ENCODE data around the gene ACKR1. TPM values are rescaled to one million over a fixed set of nuclear protein-coding genes. Genes with fewer than 3 reads are reported as not detected.

The ACKR1 gene
- total RNA-seq, 2 donors from 2014 or later: not detected

DNA sequence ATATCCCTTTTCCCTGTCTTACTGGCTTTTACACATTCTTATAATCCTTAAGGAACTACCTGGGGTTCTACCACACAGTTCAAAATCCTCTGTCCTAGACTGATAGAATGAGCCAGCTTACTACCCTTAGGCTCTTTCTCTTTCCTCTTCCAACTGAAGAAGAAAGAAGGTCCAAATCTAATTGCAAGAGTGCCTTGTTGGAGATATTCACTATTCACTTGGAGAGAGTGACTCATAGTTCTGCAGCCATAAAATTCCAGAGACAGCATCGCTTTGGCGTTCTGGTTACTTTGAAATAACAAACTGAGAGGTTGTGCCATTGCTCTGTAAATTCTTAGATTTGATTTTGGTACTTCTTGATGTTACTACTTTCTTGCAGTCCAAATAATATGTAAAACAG lies 29.1 kb upstream of the ACKR1 start:
- Mint-ChIP-seq H3K4me3 (no peak overlapping the region), H3K27me3 (peaks cover 66% of the 10 kb centered on the region), H3K36me3 (ENCODE audit: low read depth) (peaks cover 7% of the 10 kb centered on the region), H3K27ac (no peak overlapping the region), H3K4me1 (peaks cover 6% of the 10 kb centered on the region)
- DNase-seq: no peak
- no peaks in the 10 kb centered on the region for H3K9me3 ChIP-seq (ENCODE audit: control insufficient read depth, low read length, poor library complexity, severe bottlenecking)
- no peak for ATAC-seq

- Mint-ChIP-seq H3K36me3 (ENCODE audit: low read depth) (peaks cover 3% of the 10 kb centered on the region), H3K27me3 (peaks cover 70% of the 10 kb centered on the region), H3K4me1 (no peaks in the 10 kb centered on the region), H3K27ac (no peak overlapping the region), H3K4me3 (no peak overlapping the region)
- ATAC-seq (peak; percentile 30), DNase-seq (no peak)
- no peaks in the 10 kb centered on the region for H3K9me3 ChIP-seq (ENCODE audit: control insufficient read depth, low read length, poor library complexity, severe bottlenecking)
Measured at GRCh38 chr1:159177272-159177907, 27.3 kb upstream of the ACKR1 start.

GRCh38 chr1:159179906-159180305 lies 24.8 kb upstream of the ACKR1 start:
- no peaks in the 10 kb centered on the region for H3K4me1 Mint-ChIP-seq
- no peak overlapping the region for H3K27ac Mint-ChIP-seq
- DNase-seq: no peak
- no peak overlapping the region for H3K4me3 Mint-ChIP-seq
- H3K9me3 ChIP-seq (ENCODE audit: control insufficient read depth, low read length, poor library complexity, severe bottlenecking): no peaks in the 10 kb centered on the region
- H3K27me3 Mint-ChIP-seq: peaks cover 63% of the 10 kb centered on the region
- no peak for ATAC-seq
- peaks cover 3% of the 10 kb centered on the region for H3K36me3 Mint-ChIP-seq (ENCODE audit: low read depth)

DNA sequence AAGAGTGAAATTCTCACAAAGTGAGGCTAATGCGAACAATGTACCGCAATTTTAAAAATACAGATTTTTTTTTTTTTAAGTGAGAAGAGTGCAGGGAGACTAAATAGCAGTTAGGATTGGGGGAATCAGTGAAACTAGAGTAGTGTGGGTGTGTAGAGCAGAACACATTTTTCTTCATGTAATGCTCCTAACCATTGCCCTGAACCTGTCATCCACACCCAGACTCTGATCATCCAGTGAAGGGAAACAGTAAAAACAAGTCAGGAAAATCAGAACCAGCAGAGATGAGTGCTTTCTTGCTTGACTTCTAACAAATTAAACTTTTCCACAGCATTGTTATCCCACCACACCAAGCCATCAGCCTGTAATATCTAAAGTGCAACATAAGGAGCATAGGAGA lies 24.2 kb upstream of the ACKR1 start:
- no peaks in the 10 kb centered on the region for H3K9me3 ChIP-seq (ENCODE audit: control insufficient read depth, low read length, poor library complexity, severe bottlenecking)
- Mint-ChIP-seq H3K27ac (no peak overlapping the region), H3K4me3 (no peak overlapping the region), H3K27me3 (peaks cover 63% of the 10 kb centered on the region), H3K36me3 (ENCODE audit: low read depth) (peaks cover 3% of the 10 kb centered on the region), H3K4me1 (no peaks in the 10 kb centered on the region)
- DNase-seq (no peak), ATAC-seq (no peak)

DNA sequence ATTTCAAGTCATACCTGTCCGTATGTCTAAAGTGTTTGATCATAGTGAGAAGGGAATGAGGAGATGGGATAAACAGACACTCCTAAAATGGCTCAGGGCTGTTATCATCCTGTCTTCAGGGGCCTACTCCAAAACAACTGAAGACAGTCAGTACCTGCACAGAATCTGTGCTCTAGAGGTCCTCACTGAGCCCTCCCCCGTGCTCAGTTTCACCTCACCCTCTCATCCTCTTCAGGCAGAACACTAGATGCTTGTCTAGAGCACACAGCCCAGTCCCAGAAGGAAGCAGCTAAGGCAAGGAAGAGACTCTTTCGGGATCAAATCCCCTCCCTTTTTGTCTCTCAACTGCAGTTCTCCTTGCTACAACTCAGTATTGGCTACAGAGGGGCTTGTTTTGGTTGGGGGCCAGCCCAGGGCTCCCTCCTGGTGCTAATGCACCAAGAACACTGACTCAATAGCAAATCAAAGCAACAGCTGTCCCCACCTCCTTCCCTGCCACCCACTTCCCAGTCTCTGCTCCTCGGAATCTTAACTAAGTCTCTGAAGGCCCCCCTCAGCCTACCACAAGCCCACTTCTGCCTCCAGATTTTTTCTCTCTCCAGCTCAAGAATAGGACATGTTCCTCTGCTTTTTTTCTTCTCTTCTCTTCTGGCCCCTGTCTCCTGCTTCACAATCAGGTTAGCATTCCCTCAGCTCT lies 23.2 kb upstream of the ACKR1 start:
- no peak for ATAC-seq
- no peak for DNase-seq
- Mint-ChIP-seq H3K27ac (no peak overlapping the region), H3K4me1 (no peaks in the 10 kb centered on the region), H3K4me3 (no peak overlapping the region), H3K27me3 (peaks cover 70% of the 10 kb centered on the region), H3K36me3 (ENCODE audit: low read depth) (peaks cover 3% of the 10 kb centered on the region)
- no peaks in the 10 kb centered on the region for H3K9me3 ChIP-seq (ENCODE audit: control insufficient read depth, low read length, poor library complexity, severe bottlenecking)

DNA sequence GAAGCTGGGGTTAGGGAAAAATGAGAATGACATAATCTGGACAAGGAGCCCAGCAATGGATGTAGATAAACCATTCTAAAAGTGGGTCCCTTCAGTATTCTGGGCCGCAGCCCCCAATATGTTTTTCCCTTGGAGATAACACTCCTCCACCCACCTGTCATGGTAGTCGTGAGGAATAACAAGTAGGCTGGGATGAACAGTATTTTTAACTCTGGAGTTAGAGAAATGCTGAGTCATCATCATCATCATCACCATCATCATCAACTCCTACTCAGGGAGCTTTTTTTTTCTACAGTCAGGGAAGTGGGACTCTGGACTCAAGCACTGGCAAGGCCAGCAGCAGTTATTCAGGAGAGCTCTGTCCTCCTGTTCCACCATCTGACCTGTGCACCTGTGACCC lies 20.5 kb upstream of the ACKR1 start:
- DNase-seq (no peak), ATAC-seq (no peak)
- H3K27ac Mint-ChIP-seq: no peak overlapping the region
- H3K27me3 Mint-ChIP-seq: peaks cover 84% of the 10 kb centered on the region
- peaks cover 16% of the 10 kb centered on the region for H3K4me1 Mint-ChIP-seq
- no peaks in the 10 kb centered on the region for H3K9me3 ChIP-seq (ENCODE audit: control insufficient read depth, low read length, poor library complexity, severe bottlenecking)
- H3K36me3 Mint-ChIP-seq (ENCODE audit: low read depth): peaks cover 5% of the 10 kb centered on the region
- no peak overlapping the region for H3K4me3 Mint-ChIP-seq

- H3K4me3 Mint-ChIP-seq: no peak overlapping the region
- H3K36me3 Mint-ChIP-seq (ENCODE audit: low read depth): peaks cover 7% of the 10 kb centered on the region
- peaks cover 19% of the 10 kb centered on the region for H3K4me1 Mint-ChIP-seq
- ATAC-seq: no peak
- no peak overlapping the region for H3K27ac Mint-ChIP-seq
- H3K9me3 ChIP-seq (ENCODE audit: control insufficient read depth, low read length, poor library complexity, severe bottlenecking): no peaks in the 10 kb centered on the region
- no peak for DNase-seq
- peaks cover 84% of the 10 kb centered on the region for H3K27me3 Mint-ChIP-seq
Measured at GRCh38 chr1:159185121-159185520, 19.6 kb upstream of the ACKR1 start.

DNA sequence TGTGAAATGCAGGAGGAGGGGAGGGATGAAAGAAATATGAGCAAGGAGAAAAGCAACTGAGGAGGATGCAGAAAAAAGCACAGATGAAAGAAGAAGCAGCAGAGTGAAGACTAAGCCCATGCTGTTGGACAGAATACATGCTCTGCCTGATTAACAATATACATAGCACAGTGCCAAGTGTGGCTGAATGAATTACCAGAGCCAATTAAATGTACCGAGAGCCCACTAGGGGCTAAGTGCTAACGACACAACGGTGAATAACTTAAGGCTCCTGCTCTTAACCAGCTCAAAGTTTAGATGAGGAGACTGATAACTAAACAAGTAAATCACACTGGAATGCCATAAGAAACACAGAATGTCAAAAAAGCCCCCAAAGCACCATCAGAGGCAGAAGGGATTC lies 17.6 kb upstream of the ACKR1 start:
- ATAC-seq (no peak), DNase-seq (no peak)
- Mint-ChIP-seq H3K36me3 (ENCODE audit: low read depth) (peaks cover 6% of the 10 kb centered on the region), H3K27ac (no peak overlapping the region), H3K27me3 (peaks cover 84% of the 10 kb centered on the region), H3K4me3 (peak overlapping the region; percentile 45), H3K4me1 (peaks cover 19% of the 10 kb centered on the region)
- no peaks in the 10 kb centered on the region for H3K9me3 ChIP-seq (ENCODE audit: control insufficient read depth, low read length, poor library complexity, severe bottlenecking)

DNA sequence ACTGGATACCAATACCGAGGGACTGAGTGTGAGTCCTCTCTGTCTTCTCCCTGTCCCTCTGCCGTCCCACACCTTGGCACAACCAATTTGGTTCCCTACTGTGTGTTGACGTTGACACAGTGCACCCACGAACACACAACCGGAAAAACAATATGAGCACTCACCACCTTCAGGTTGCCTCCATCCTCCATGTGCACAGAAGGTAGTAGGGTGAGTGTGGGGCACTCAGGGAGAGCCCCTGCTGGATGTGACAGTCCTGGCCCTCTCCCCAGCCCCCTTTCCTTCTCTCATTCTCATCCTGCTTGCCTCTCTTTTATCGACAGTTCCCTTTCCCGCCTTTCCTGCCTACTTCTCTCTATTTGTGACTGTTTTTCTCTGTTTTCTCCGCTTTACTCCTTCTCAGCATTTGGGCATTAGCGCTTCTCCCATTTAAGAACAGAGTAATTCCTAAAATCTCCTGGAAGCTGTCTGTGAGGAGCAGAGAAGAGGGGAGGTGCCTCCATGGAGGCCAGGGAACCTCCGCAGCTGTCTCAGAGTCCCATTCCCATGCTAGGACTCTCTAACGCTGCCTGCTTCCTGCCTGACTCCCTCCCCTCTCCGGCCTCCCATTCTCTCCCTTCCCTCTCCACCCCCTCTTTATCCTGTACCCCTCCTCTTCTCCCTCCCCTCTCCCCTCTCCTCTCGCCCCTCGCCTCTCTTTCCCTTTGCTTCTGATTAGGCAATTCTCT lies 16.9 kb upstream of the ACKR1 start:
- Mint-ChIP-seq H3K36me3 (ENCODE audit: low read depth) (peaks cover 6% of the 10 kb centered on the region), H3K4me3 (peak overlapping the region; percentile 74), H3K27ac (no peak overlapping the region), H3K27me3 (peaks cover 84% of the 10 kb centered on the region), H3K4me1 (peaks cover 19% of the 10 kb centered on the region)
- DNase-seq (no peak), ATAC-seq (no peak)
- no peaks in the 10 kb centered on the region for H3K9me3 ChIP-seq (ENCODE audit: control insufficient read depth, low read length, poor library complexity, severe bottlenecking)

DNA sequence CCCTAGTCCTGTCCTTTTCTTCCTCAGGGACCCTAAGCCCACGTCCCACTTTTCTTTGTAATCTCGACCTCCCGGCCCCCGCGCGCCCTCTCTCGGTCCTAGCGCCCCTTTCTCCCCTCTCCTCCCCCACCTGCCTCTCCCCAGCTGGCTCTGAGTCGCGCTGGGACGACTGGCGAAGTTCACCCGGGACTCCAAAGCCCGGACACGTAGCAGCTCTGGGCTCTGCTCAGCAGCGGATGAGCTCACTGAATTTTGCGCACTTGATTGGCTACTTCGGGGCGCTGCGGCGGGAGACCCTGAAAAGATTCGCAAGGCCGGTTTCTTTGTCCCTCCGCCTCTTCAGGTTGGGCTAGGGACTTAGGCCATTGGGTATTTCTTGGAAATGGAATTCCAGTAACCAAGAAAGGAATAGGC lies 16.3 kb upstream of the ACKR1 start:
- DNase-seq (no peak), ATAC-seq (peak; percentile 59)
- Mint-ChIP-seq H3K4me1 (peaks cover 19% of the 10 kb centered on the region), H3K27me3 (peaks cover 85% of the 10 kb centered on the region), H3K27ac (no peak overlapping the region), H3K36me3 (ENCODE audit: low read depth) (peaks cover 6% of the 10 kb centered on the region), H3K4me3 (peak overlapping the region; percentile 74)
- no peaks in the 10 kb centered on the region for H3K9me3 ChIP-seq (ENCODE audit: control insufficient read depth, low read length, poor library complexity, severe bottlenecking)

GRCh38 chr1:159190441-159190840 lies 14.2 kb upstream of the ACKR1 start:
- ATAC-seq: no peak
- peaks cover 6% of the 10 kb centered on the region for H3K36me3 Mint-ChIP-seq (ENCODE audit: low read depth)
- DNase-seq: no peak
- H3K4me3 Mint-ChIP-seq: no peak overlapping the region
- H3K9me3 ChIP-seq (ENCODE audit: control insufficient read depth, low read length, poor library complexity, severe bottlenecking): no peaks in the 10 kb centered on the region
- H3K4me1 Mint-ChIP-seq: peaks cover 19% of the 10 kb centered on the region
- no peak overlapping the region for H3K27ac Mint-ChIP-seq
- peaks cover 89% of the 10 kb centered on the region for H3K27me3 Mint-ChIP-seq

DNA sequence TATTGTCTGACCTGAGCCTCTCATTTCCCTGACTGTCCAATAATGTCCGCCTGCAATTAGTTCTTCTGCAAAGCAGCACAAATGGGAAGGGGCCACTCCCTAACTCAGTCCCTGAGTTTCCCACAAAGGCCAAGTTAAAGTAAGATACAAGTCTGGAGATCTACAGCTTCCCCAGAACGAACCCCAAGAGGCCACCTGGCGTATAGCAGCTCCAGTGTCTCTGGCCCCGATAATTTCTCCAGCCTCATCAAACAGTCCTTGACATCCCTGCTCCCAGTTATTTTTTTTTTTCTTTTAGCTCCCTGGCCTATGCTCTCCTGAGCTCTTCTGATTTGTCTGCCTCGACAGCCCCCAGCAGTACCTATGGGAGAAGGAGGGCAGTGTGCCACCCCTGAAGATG lies 8.1 kb upstream of the ACKR1 start:
- Mint-ChIP-seq H3K36me3 (ENCODE audit: low read depth) (peaks cover 10% of the 10 kb centered on the region), H3K27ac (no peak overlapping the region), H3K4me3 (no peak overlapping the region), H3K4me1 (peaks cover 8% of the 10 kb centered on the region), H3K27me3 (peaks cover 81% of the 10 kb centered on the region)
- DNase-seq (no peak), ATAC-seq (no peak)
- H3K9me3 ChIP-seq (ENCODE audit: control insufficient read depth, low read length, poor library complexity, severe bottlenecking): no peaks in the 10 kb centered on the region
